Activated T-helper 1 cell treated with anti-CD3 and anti-CD28 coated beads, Interleukin-2, amount 50 U/mL, for 16 hours (primary cell): Measurements from ENCODE around the gene DAGLA.

Experiments
- DNase-seq, 2 donors: peaks; one replicate each; pipeline ENCODE4 v3.0.0-alpha.2; 2020; ENCODE audit warnings: low read depth in 1 of 2, low spot score in 1 of 2

The DAGLA gene

DNA sequence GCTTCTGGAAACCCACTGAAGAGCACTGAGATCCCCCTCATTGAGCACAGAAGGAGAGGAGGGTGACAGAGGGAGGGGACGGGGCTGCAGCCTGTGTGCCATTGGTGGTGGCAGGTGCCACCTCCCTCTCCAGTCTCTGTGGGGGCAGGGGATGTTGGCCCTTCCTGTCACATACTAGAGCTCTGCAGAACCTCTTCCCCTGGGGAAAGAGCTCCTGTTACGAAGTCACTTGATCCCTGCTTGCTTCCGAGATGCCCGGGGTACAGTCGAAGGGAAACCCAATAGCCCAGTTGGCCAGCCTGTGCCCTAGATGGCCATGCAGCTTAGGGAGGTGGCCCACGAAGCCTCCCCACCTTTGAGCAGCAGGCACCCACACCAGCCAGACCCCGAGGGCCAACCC, 29.4 kb downstream of the DAGLA start:
- DNase-seq = no peak

DNA sequence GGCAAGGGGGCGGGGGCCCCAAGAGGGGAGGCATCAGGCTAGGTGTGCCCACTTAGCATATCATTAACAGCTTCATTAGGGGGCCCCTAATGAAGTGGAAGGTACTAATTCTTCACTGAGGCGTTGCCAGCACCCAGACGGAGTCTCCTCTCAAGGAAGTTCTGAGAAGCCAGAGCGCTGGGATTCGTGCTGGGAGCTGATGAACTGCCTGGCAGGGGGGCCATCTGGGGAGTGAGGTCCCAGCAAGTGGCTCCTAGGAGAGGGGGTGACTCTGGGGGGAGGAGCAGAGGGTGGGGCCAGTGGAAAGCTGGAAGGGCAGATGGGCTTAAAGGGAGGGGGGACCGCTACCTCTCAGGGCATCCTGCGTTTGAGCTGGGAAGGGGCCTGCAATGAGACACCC, 29.8 kb downstream of the DAGLA start:
- DNase-seq = no peak

DNA sequence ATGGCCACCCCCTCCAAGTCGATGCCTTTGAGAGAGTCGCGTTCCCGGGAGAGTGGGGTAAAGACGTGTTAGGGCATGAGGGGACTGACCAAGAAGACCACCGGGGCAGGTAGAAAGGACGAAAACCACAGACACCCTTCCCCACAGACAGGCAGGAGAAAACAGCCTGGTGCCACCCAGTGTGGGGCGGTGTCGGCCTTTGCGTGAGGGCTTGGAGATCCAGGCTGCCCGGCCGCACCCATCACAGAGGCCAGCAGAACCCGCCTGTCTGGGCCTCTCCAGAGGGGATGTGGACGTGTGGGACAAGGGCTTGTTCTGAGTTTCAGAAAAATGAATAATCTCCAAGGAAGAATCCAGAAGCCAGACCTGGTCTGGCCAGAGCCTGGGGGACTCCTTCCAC, 30.8 kb downstream of the DAGLA start:
- DNase-seq = no peak

DNA sequence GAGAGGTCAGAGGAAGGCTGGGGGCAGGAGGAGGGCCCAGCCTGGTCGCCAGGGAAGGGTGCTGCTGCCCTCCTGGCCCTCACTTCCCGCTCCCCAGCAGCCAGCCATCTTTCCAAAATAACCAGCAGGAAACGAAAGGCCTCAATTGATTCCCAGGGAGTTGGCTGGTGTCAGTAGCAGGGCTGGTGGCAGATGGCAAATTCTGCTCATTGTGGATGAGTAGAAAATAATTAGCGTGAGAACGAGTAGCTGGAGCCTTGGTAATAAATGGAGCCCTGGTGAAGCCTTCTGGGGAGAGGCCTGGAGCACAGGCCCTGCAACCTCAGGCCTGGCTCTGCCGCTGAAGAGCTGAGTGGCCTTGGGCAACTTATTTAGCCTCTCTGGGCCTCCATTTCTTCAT, 31.3 kb downstream of the DAGLA start:
- DNase-seq = no peak

DNA sequence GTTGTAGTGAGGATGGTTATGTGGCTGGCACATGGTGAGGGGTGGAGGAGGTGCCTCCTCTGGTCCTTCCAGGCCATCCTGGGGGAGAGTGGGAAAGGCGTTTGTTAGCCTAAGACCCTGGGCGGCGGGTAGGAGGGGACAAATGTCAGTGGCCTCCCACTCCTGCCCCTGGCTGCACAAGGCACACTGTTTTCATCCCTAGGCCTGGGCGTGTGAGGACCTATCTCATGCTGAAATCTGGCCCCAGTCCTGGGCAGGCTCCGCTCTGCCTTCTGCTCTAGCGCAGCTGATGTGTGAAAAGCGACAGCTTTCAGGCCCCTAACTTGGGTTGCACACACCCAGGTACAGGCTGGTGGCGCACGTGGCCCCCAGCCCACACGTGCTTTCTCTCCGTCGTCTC, 32.1 kb downstream of the DAGLA start:
- DNase-seq = no peak

DNA sequence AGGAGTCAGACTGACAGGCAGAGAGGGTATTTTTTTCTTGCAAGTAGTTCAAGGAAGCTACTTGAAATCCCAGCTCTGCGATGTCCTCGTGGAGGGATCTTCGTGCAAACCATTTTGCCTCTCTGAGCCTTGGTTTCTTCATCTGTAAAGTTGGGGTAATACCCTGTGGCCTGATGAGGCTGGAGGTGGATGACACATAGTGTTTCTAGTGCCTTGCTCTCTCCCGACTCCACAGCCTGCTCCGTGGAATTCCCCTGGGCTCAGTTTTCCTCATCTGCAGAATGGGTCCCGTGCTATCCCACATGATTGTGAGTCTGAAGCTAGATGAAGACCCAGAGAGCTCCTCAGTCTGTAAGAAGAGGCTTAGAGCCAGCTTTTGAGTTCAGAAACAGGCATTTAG, 32.7 kb downstream of the DAGLA start:
- DNase-seq = no peak

DNA sequence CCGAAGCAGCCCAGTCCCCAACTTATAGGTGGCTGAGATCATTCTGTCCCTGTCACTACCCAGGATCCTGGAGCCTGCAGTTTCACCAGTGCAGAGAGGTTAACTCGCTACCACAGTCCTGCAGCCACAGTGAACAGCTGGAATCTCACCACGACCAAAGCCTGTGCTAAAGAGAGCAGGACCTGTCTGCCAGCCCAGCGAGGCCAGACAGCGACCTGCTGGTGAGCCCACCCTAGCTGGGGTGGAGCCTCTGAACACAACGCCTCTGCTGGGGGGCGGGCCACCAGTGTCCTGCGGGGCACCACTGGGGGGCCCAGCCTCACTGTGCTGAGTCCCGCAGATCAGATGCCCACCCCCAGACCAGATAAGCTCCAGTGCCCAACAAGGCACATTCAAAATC, 33.3 kb downstream of the DAGLA start:
- DNase-seq = no peak

DNA sequence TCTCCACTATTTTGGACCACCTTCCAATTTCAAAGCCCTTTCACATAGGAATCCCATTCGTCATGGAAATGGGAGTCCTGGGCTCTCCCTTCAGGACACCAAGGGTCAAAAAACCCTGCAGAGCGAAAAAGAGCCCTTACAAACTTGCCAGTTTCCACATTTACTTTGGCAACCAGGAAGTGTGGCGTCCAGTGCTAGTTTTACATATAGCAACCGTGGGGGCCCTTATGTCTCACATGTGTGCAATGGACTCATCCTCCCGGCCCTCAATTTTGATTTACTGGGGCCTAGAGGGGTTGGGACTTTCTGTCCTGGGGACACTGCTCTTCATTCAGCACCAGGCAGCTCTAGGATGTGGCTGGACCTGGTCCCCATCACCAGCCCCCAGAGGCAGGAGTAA, 33.7 kb downstream of the DAGLA start:
- no peak for DNase-seq

DNA sequence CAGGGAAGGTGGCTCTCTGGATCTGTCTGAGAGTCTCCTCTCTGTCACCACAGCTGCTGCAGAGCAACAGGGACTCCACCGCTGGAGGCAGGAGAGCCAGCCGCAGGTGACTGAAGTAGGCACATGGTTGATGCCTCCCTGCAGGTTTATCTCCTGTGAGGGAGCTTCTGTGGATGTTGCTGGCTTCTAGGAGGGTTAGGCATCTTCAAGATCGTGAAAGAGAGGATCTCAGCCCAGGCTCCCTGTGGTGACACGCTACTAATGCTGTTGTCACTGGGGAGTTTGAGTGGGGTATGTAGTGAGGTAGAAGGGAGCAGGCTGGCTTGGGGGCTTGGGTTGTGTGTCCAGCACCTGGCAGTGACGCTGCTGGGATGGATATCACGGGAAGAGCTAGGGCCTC, 34.1 kb downstream of the DAGLA start:
- DNase-seq = no peak

DNA sequence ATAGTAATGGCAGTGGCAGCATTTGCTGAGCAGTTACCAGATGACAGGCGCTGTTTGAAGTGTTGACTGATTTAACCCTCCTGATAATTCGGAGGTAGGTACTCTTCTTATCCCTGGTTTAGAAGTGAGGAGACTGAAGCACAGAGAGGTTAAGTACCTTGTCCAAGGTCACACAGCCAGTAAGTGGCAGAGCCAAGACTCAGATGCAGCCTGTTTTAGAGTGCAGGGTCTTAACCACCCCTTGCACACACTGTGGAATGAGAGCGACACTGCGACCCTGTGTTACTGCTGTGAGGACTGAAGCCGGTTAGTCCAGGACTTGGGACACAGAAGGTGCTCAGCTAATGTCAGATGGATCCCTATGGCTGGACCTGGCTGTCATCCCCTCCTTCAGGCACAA, 34.7 kb downstream of the DAGLA start:
- no peak for DNase-seq

DNA sequence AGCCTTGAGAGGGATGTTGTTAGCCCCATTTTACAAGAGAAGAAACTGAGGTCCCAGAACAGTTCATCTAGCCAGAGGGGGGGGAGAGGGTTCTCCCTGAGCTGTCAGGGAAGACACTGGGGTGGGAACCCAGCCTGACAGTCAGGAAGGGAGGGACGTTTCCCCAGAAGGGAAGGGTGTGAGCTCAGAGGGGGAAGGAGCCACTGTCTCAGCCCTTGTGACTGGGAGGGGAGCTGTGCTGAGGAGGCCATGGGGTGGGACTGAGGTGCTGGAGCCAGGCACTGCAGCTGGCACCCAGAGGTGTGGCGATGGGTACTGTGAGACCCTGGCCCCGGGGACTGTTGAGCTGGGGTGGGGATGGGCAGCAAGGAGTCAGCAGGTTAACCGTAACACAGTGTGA, 35.7 kb downstream of the DAGLA start:
- no peak for DNase-seq

DNA sequence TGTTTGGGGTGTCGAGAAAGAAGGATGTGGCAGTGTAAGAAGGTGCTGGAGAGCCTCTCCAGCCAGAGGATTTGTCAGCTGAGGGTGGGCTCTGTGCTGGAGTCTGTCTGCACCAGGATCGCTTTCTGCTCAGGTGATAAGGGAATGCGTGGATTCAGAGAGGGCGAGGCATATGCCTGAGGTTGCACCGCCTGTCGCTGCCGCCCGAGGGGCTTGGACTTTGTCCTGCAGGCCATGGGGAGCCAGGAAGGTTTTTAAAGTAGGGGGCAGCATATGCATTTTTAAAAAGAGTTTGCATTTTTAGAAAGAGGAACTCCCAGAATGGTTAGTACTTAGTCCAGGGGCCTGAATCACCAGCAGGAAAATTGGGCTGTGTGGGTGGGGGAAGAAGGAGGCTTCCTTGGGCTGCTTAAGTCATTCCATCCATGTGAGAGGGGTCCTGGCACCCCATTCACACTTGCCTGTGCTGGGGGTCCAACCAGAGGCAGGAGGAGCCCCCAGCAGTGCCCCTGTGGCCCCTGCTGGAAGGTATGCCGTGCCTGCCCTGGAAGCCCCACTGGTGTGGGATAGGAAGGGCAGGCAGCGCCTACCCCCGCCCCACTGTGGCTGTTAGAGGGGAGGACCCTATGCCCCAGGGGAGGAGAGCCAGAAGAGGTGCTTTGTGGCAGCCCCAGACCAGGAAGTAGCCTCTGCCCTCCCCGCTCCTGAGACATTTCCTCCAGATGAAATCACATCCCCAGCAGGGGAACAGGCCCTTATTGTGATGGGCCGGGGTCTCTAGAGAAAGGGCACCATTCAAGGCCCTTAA, 36.5 kb downstream of the DAGLA start:
- no peak for DNase-seq

DNA sequence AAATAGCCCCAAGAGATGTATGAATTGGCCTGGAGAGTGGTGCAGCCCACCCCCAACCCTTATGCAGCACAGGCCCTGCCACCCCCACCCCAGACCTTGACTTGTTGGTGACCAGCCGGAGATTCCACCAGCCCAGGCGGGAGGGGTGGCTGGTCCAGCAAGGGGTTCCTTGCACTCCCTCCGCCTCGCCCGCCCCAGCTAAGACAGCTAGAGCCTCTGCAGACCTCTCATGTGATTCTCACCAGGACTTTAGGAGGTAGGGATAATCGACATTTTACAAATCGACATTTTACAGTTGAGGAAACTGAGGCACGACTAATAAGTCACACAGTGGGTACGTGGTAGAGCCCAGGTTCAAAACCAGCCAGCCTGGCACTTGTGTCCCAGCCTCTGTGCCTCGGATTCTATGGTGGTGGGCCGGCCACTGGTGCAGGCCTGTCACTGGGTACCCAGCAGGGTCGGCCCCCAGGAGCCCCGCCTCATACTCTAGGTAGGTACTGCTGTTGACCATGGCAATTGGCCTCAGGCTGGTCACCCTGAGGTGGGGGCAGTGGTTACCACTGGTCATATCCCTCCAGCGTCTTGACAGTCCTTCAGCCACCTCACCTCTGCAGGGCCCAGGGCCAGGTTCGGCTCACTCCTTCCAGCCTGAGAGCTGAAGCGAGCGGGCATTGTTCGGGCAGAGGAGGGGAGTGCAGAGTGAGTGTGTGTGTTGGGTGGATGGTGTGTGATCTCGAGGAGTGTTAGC, 37.3 kb downstream of the DAGLA start:
- DNase-seq = no peak

DNA sequence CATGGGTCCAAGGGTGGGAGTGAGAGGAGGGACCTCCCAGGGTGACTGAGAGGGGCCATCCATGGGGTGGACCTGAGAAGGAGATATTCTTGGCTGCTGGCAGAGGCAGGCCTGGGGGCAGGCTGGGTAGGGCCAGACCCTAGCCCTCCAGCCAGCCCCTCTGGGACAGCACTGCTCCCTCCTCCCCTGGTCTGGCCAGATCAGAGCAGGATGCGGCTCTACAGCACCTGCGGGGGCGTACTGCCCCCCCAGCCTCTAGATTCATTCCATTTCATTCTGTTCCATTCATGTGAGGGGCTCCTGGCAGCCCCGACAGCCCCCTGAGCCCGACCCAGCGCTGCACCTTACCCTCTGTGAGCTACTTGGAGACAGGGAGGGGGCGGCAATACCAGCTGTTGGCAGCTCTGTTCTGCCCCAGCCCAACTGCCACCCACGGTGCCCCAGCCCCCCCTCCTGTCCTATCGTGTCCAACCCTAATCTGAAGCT, 37.9 kb downstream of the DAGLA start:
- no peak for DNase-seq

DNA sequence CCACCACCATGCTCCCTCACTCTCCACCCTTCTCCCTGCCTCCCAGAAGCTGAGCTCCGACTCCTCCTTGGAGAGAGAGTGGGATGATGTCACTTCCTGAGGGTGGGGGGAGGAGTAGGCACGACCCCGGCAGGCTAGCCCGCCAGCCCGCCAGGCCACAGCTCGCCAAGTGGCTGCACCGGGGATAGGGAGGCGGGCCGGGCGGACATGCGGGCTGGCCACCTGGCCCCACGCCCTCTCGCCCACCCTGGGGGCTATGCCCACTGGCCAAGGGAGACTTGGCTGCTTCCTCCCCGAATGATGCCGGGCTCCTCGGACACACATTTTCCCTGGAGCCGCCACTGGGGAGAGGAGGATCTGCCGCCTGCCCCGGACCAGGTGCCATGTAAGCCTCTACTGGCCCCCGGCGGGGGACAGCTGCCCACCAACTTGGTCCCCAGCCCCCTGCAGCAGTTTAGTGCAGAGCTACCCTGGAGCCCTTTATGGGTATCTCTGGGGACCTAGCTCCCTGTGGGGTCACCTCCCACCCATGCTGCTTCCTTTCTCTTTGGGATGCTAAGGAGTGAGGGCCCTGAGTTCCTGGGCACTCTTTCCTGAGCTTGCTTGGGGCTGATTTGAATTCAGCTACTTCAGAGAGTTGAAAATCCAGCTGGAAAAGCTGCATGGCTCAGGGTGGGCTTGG, 38.6 kb downstream of the DAGLA start:
- no peak for DNase-seq

DNA sequence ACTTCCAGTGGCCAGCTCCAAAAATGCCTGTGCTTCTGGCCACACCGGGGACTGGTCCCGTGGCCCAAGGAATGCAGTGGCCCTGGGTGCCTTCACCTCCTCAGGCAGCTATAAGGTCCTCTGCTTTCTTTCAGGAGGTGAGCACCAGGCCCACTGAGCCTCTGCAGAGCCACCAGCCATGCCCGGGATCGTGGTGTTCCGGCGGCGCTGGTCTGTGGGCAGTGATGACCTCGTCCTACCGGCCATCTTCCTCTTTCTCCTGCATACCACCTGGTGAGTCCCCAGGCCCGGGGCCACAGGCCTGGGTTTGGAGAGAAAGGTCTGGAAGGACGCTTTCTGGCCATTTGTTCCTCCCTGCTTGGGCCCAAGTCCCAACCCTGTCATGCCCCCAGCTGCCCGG, 39.8 kb downstream of the DAGLA start:
- no peak for DNase-seq

DNA sequence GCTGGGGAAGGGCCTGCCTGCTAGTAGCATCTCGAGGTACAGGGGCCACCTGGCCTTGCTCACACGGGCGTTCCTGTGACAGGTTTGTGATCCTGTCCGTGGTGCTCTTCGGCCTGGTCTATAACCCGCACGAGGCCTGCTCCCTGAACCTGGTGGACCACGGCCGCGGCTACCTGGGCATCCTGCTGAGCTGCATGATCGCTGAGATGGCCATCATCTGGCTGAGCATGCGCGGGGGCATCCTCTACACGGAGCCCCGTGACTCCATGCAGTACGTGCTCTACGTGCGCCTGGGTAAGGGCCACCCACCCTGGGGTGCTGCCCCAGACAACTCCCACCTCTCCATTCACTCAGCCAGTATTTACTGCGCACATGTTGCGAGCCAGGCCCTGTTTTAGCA, 40.4 kb downstream of the DAGLA start:
- no peak for DNase-seq

DNA sequence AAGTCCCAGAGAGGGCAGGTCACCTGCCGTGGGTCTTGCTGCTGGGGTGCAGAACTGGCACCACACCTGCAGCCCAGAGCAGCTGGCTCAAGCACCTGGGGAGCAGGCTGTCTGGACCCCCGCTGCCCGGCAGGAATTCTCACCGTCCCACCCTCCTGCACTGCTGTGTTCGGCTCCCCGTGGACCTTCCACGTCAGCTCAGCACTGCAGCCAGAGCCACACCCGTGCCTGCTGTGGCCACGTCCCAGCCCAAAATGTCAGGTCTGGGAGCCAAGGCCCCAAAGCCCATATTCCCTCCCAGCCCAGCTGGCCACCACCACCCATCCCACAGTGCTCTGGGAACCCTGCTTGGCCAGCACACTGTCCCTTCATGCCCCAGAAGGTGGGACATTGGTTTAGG, 44.2 kb downstream of the DAGLA start:
- DNase-seq = no peak

DNA sequence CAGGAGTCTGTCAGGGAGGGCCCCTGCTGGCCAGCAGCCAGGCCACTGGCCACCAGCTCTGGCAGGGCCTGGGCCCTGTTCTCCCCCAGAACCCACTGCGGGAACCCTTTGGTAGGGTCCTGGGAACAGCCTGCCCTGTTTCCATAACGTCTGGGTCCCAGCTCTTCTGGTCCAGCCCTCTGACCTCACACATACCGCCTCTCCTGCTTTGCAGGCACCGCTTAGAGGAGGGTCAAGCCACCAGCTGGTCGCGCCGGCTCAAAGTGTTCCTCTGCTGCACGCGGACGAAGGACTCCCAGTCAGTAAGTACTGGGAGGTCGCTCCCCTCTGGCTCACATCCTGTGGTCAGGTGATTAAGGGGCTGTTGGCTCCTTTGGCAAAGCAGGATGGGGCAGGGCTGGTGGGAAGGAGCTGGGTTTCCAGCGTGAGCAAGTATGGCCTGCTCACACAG, 45.6 kb downstream of the DAGLA start:
- DNase-seq = no peak

DNA sequence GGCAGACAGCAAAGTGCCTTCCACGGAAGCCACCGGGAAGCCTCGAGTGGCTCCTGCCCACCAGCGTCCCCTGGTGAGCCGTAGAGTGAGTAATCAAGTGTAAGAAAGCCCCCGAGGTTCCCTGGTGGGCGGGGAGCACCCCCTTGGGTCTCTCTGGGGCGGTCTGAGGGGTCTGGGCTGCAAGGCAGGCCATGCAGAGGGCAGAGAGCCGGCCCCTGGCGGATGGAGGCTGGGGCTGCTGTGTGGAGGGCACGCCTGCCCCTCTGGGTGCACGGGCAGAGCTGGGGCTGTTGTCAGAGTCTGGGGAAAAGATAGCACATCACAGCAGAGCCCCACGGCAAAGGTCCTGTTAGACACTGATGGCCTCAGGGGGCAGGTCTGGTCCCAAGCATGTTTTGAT, 46.6 kb downstream of the DAGLA start:
- DNase-seq = no peak

DNA sequence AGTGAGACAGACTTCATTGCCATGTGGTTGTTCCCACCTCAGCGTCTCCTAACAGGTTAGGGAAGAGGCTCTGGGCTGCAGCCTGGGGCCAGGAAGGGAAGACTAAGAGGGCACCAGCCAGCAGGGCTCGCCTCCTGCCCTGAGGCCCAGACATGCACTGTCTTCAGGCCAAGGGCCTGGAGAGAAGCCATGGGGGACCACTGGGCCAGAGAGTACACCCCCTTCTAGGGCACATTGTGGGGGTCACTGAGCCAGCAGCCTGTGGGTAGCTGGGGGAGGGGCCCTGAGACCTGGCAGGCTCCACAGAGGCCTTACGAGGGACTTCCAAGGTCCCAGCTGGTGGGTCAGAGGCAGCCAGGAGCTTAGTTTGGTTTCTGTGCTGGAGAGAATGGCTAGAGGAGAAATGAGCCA, 47.2 kb downstream of the DAGLA start:
- no peak for DNase-seq
